ENCODE results near the gene PLIN1.
"Not testable (repeated sequence)": the region's sequence is repeated elsewhere in the genome, so short reads cannot be mapped to it uniquely, and the experiment has no call there.

PLIN1 gene, protein sequence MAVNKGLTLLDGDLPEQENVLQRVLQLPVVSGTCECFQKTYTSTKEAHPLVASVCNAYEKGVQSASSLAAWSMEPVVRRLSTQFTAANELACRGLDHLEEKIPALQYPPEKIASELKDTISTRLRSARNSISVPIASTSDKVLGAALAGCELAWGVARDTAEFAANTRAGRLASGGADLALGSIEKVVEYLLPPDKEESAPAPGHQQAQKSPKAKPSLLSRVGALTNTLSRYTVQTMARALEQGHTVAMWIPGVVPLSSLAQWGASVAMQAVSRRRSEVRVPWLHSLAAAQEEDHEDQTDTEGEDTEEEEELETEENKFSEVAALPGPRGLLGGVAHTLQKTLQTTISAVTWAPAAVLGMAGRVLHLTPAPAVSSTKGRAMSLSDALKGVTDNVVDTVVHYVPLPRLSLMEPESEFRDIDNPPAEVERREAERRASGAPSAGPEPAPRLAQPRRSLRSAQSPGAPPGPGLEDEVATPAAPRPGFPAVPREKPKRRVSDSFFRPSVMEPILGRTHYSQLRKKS

GRCh38 chr15:89679212-89679611, at the start of gene PLIN1:
TSS of gene PLIN1 (minus strand) at chr15:89679367. CDS start at chr15:89677489, 1,878 bp downstream.
- DNase-seq (ENCODE audit: low spot score): no peak

DNA sequence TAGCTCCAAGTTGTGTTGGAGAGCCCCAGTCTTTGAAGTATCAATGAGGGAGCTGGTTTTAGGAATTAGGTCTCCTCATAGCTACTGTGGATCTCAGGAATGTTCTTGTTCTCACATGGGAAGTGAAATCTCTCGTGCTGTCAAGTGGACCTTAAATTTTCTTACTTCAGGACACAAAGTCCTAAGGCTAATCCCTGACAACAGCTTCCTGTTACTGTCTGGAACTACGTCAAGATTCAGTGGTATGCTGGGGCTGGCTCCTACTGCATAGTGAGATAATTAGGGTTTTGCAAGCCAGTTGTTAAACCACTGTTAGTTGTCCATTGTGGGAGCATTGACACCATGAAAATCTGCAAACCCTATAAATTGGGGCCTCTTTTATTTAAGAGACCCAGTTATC, 49.1 kb upstream of the PLIN1 start:
- DNase-seq (ENCODE audit: low spot score): no peak

- DNase-seq (ENCODE audit: low spot score): no peak
Measured at GRCh38 chr15:89725064-89725463, 45.9 kb upstream of the PLIN1 start.

GRCh38 chr15:89724621-89725020, 45.5 kb upstream of the PLIN1 start:
- no peak for DNase-seq (ENCODE audit: low spot score)

- no peak for DNase-seq (ENCODE audit: low spot score)
Measured at GRCh38 chr15:89723031-89723430, 43.9 kb upstream of the PLIN1 start.

DNA sequence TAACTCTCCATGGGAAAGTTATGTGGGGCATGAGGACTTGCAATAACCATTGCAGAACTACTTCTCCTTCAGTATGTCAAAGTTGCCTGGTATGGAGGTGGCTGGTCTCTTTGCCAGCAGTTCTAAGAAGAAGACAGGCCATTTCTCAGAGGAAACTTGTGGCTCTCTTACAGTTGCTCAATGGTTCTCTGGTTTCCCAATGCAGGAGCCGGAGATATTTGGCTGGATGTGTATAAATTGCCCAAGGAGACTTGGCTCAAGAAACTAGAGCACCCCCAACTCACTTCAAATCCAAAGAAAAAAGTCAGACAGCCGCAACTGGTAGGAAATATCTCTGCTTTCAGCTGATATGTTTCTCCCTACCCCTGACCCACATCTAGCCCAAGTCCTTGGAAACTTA, 35.6 kb upstream of the PLIN1 start:
- DNase-seq (ENCODE audit: low spot score): no peak

GRCh38 chr15:89707577-89707976, 28.4 kb upstream of the PLIN1 start:
- DNase-seq (ENCODE audit: low spot score): no peak

DNA sequence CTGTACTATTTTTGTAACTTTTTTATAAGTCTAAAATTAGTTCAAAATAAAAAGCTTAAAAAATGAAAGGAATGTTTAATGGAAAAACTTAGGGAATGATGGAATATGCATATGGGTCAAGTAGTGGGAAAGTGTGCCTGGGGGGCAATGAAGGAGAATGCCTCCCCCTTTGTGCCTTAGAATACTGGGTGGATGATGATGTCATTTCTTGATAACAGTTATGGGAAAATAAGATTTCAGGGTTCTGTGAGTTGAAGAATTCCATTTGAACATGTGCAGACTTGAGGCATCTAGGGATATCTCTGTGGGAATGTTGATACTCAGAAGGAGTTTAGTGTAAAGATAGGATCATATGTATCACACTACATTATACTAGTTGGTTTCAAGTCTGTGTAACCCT, 25.2 kb upstream of the PLIN1 start:
- no peak for DNase-seq (ENCODE audit: low spot score)

- no peak for DNase-seq (ENCODE audit: low spot score)
Measured at GRCh38 chr15:89695198-89695597, 16.0 kb upstream of the PLIN1 start.

GRCh38 chr15:89693696-89694095, 14.5 kb upstream of the PLIN1 start:
- DNase-seq (ENCODE audit: low spot score): no peak

- DNase-seq (ENCODE audit: low spot score): no peak
Measured at GRCh38 chr15:89693091-89693490, 13.9 kb upstream of the PLIN1 start.

- peak; percentile 93 for DNase-seq (ENCODE audit: low spot score)
Measured at GRCh38 chr15:89690276-89691218, 11.4 kb upstream of the PLIN1 start, which contains the start of the genes PEX11A and WDR93. TSS of gene PEX11A (minus strand) at chr15:89690754. CDS start at chr15:89690632, 122 bp downstream. TSS of gene WDR93 (plus strand) at chr15:89690811. CDS start at chr15:89701747, 10,936 bp downstream.

DNA sequence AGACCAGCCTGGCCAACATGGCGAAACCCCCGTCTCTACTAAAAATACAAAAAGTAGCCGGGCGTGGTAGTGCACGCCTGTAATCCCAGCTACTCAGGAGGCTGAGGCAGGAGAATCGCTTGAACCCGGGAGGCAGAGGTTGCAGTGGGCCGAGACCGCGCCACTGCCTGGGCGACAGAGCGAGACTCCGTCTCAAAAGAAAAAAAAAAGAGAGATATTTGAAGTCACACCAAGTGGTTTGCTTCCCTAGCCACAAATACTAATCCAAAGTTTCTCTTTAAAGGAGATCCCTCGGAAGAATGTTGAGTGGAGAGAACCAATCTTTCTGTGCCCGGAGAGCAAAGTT, 10.7 kb upstream of the PLIN1 start:
- DNase-seq (ENCODE audit: low spot score): not testable (repeated sequence)

GRCh38 chr15:89686522-89686921, 7.4 kb upstream of the PLIN1 start:
- DNase-seq (ENCODE audit: low spot score): no peak

- no peak for DNase-seq (ENCODE audit: low spot score)
Measured at GRCh38 chr15:89685995-89686394, 6.8 kb upstream of the PLIN1 start.

DNA sequence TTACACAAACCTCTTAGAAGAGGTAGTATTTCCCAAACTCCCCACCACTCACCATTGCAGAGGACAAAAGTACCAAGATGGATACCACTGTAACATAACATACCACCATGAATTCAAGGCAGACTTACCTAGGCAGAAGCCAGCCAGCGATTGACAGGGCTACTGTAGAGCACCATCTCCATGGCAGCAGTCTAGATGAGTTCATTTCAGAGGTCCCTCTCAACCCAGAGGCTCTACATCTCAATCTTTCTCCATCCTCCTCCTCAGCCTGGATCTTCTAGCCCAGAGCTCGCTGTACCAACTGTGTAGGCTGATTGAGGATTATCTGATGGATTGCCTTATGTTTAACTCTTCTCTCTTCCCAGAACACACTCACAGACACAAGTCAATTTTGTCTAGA, 2.0 kb upstream of the PLIN1 start:
- DNase-seq (ENCODE audit: low spot score): no peak

DNA sequence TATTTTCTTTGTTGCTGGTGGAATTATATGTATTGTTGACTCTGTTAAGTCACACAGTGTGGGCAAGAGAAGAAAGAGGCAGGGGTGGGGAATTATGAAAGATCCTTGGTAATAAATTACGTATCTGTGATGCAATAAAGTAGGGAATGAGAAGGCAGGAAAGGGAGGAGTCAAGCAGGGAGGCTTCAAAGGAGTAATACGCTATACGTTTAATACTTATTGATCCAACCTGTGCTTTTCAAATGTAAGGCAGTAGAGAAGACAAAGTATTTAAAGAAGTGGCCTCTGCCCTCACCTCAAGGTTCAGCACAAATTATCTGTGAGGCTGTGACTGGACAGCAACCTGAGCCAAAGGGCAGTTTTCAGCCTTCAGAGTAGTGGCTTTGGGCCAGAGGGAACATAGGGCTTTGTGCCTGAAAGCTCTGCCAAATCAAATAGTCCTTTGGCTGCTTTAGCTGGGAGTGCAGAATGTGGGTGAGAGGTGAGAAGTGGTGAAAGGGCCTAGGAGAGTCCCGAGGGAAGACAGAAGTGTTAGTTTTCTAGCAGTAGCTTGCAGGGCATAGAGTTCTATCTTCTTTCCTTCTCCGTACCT, 1.2 kb upstream of the PLIN1 start:
- no peak for DNase-seq (ENCODE audit: low spot score)

- DNase-seq (ENCODE audit: low spot score): no peak
Measured at GRCh38 chr15:89677381-89677780, 1.8 kb downstream of the PLIN1 start.

DNA sequence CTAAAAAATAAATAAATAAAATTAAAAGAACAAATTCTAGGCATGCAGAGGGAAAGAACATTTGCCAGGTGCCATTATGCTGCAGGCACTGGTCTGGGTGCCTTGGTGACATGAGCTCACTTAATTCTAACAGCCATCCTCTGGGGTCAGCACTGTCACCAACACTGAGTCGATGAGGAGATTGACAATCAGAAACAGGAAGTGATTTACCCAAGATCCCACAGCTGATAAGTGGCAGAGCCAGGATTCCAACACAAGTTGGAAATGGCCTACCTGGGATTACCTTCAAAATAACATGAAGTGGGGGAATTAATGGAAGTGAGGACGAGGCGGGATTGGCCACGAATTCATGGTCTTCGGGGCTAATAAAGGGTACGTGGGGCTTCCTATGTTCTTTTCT, 3.6 kb downstream of the PLIN1 start:
- no peak for DNase-seq (ENCODE audit: low spot score)

- DNase-seq (ENCODE audit: low spot score): no peak
Measured at GRCh38 chr15:89674526-89674925, 4.6 kb downstream of the PLIN1 start.

DNA sequence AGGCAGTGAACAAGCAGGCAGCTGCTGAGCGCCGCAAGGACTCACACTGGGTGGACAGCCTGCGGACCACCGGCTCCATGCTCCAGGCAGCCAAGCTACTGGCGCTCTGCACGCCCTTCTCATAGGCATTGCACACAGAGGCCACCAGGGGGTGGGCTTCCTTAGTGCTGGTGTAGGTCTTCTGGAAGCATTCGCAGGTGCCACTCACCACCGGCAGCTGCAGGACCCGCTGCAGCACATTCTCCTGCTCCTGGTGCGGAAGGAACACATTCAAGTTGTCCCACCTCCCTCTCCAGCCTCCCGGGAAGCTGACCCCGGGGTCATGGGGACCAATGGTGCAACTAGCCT, 6.0 kb downstream of the PLIN1 start:
- no peak for DNase-seq (ENCODE audit: low spot score)
